ENCODE measurements around the gene GALNT7. TPM values are rescaled to one million over a fixed set of nuclear protein-coding genes. Genes with fewer than 3 reads are reported as not detected.
A peak's percentile ranks its signal among the peaks of the same experiment; 100 is the strongest.

GALNT7 gene
- total RNA-seq, 1 experiment from 2014 or later = 51.6 TPM

- Mint-ChIP-seq H3K36me3 (ENCODE audit: insufficient read depth, unreplicated experiment) (peaks cover 12% of the 10 kb centered on the region), H3K4me3 (ENCODE audit: low read depth, unreplicated experiment) (peak overlapping the region; percentile 49), H3K4me1 (ENCODE audit: low read depth, unreplicated experiment) (peaks cover 52% of the 10 kb centered on the region), H3K27me3 (ENCODE audit: unreplicated experiment) (no peaks in the 10 kb centered on the region), H3K9me3 (ENCODE audit: low read depth, unreplicated experiment) (no peaks in the 10 kb centered on the region), H3K27ac (ENCODE audit: unreplicated experiment) (peak overlapping the region; percentile 95)
- BruUV-seq (replicated peaks) = no TSS peak
- no peak for TF ChIP-seq CTCF (IDR thresholded peaks at IDR 0.05; ENCODE audit: unreplicated experiment)
- intact Hi-C loops (cut with micrococcal nuclease; ENCODE audit: unreplicated experiment) = loop anchor here (2.0 kb wide), 2 partner anchors 17 to 61 kb away; no protein-coding TSS in a partner anchor
- DNase-seq = no peak
- CTCF ChIA-PET = no interaction called here
These were observed 23.0 kb downstream of the GALNT7 start for GRCh38 chr4:173191623-173192041.

- TF ChIP-seq CTCF (IDR thresholded peaks at IDR 0.05; ENCODE audit: unreplicated experiment) = no peak
- H3K4me3 Mint-ChIP-seq (ENCODE audit: low read depth, unreplicated experiment) = peak overlapping the region; percentile 49
- H3K27ac Mint-ChIP-seq (ENCODE audit: unreplicated experiment) = peak overlapping the region; percentile 95
- DNase-seq = no peak
- H3K27me3 Mint-ChIP-seq (ENCODE audit: unreplicated experiment) = no peaks in the 10 kb centered on the region
- H3K4me1 Mint-ChIP-seq (ENCODE audit: low read depth, unreplicated experiment) = peaks cover 52% of the 10 kb centered on the region
- peaks cover 12% of the 10 kb centered on the region for H3K36me3 Mint-ChIP-seq (ENCODE audit: insufficient read depth, unreplicated experiment)
- CTCF ChIA-PET = no interaction called here
- no peaks in the 10 kb centered on the region for H3K9me3 Mint-ChIP-seq (ENCODE audit: low read depth, unreplicated experiment)
- intact Hi-C loops (cut with micrococcal nuclease; ENCODE audit: unreplicated experiment) = loop anchor here (2.0 kb wide), 1 partner anchor 16 kb away; no protein-coding TSS in a partner anchor
- BruUV-seq (replicated peaks) = no TSS peak
These were observed 24.0 kb downstream of the GALNT7 start for GRCh38 chr4:173192375-173193162.

GRCh38 chr4:173194157-173194556, 25.5 kb downstream of the GALNT7 start:
- intact Hi-C loops (cut with micrococcal nuclease; ENCODE audit: unreplicated experiment) = no loop called here
- CTCF ChIA-PET = no interaction called here
- DNase-seq = no peak
- Mint-ChIP-seq H3K4me1 (ENCODE audit: low read depth, unreplicated experiment) (peaks cover 37% of the 10 kb centered on the region), H3K27ac (ENCODE audit: unreplicated experiment) (no peak overlapping the region), H3K4me3 (ENCODE audit: low read depth, unreplicated experiment) (no peak overlapping the region), H3K27me3 (ENCODE audit: unreplicated experiment) (no peaks in the 10 kb centered on the region), H3K9me3 (ENCODE audit: low read depth, unreplicated experiment) (no peaks in the 10 kb centered on the region), H3K36me3 (ENCODE audit: insufficient read depth, unreplicated experiment) (peaks cover 12% of the 10 kb centered on the region)
- no TSS peak for BruUV-seq (replicated peaks)
- no peak for TF ChIP-seq CTCF (IDR thresholded peaks at IDR 0.05; ENCODE audit: unreplicated experiment)

- TF ChIP-seq CTCF (IDR thresholded peaks at IDR 0.05; ENCODE audit: unreplicated experiment) = no peak
- BruUV-seq (replicated peaks) = no TSS peak
- H3K4me3 Mint-ChIP-seq (ENCODE audit: low read depth, unreplicated experiment) = no peak overlapping the region
- H3K9me3 Mint-ChIP-seq (ENCODE audit: low read depth, unreplicated experiment) = no peaks in the 10 kb centered on the region
- intact Hi-C loops (cut with micrococcal nuclease; ENCODE audit: unreplicated experiment) = no loop called here
- H3K4me1 Mint-ChIP-seq (ENCODE audit: low read depth, unreplicated experiment) = peaks cover 29% of the 10 kb centered on the region
- CTCF ChIA-PET = no interaction called here
- no peak for DNase-seq
- H3K27me3 Mint-ChIP-seq (ENCODE audit: unreplicated experiment) = no peaks in the 10 kb centered on the region
- H3K27ac Mint-ChIP-seq (ENCODE audit: unreplicated experiment) = no peak overlapping the region
- H3K36me3 Mint-ChIP-seq (ENCODE audit: insufficient read depth, unreplicated experiment) = peaks cover 12% of the 10 kb centered on the region
These were observed 26.5 kb downstream of the GALNT7 start for GRCh38 chr4:173195109-173195508.

Data from Calu3 (cell line).